Stimulated activated CD4-positive, alpha-beta T cell treated with anti-CD3 and anti-CD28 coated beads, Interleukin-4, amount 100 ng/mL, for 1 hour (primary cell): Measurements from ENCODE around the gene CACNA1D.

ENCODE experiments used
- DNase-seq: peaks from one replicate; pipeline ENCODE4 v3.0.0-alpha.2; 2020

CACNA1D gene

GRCh38 chr3:53800041-53800906 lies 305.9 kb downstream of the CACNA1D start:
- no peak for DNase-seq

- DNase-seq, result no peak
Measured at GRCh38 chr3:53801319-53801718, 306.9 kb downstream of the CACNA1D start.

- no peak for DNase-seq
Measured at GRCh38 chr3:53802256-53802880, 308.0 kb downstream of the CACNA1D start.

GRCh38 chr3:53803124-53803815 lies 308.9 kb downstream of the CACNA1D start:
- no peak for DNase-seq

- DNase-seq, result no peak
Measured at GRCh38 chr3:53803816-53804695, 309.6 kb downstream of the CACNA1D start.

- no peak for DNase-seq
Measured at GRCh38 chr3:53804697-53805462, 310.5 kb downstream of the CACNA1D start.

- DNase-seq, result no peak
Measured at GRCh38 chr3:53805463-53806159, 311.2 kb downstream of the CACNA1D start.

GRCh38 chr3:53806182-53807116 lies 312.0 kb downstream of the CACNA1D start:
- no peak for DNase-seq

- DNase-seq, result no peak
Measured at GRCh38 chr3:53807117-53807810, 312.9 kb downstream of the CACNA1D start.

- DNase-seq, result no peak
Measured at GRCh38 chr3:53808496-53808895, 314.1 kb downstream of the CACNA1D start.

GRCh38 chr3:53809267-53809666 lies 314.9 kb downstream of the CACNA1D start:
- DNase-seq, result no peak

- no peak for DNase-seq
Measured at GRCh38 chr3:53809764-53810400, 315.5 kb downstream of the CACNA1D start.

GRCh38 chr3:53811143-53811927 lies 316.9 kb downstream of the CACNA1D start:
- no peak for DNase-seq

- DNase-seq, result no peak
Measured at GRCh38 chr3:53812434-53812833, 318.0 kb downstream of the CACNA1D start.

GRCh38 chr3:53813229-53813628 lies 318.8 kb downstream of the CACNA1D start:
- no peak for DNase-seq

- no peak for DNase-seq
Measured at GRCh38 chr3:53813876-53814275, 319.5 kb downstream of the CACNA1D start.

- no peak for DNase-seq
Measured at GRCh38 chr3:53815067-53815466, 320.7 kb downstream of the CACNA1D start.

GRCh38 chr3:53815651-53816050 lies 321.2 kb downstream of the CACNA1D start:
- DNase-seq, result no peak
